NCI-H1105 treated with DMSO at 0.1 percent for 48 hours (cell line): ENCODE measurements around the gene OSBPL3.

Experiments
- DNase-seq: peaks from one replicate; lab custom pipeline; 2025; lab: John Stamatoyannopoulos, UW

Gene OSBPL3

DNA sequence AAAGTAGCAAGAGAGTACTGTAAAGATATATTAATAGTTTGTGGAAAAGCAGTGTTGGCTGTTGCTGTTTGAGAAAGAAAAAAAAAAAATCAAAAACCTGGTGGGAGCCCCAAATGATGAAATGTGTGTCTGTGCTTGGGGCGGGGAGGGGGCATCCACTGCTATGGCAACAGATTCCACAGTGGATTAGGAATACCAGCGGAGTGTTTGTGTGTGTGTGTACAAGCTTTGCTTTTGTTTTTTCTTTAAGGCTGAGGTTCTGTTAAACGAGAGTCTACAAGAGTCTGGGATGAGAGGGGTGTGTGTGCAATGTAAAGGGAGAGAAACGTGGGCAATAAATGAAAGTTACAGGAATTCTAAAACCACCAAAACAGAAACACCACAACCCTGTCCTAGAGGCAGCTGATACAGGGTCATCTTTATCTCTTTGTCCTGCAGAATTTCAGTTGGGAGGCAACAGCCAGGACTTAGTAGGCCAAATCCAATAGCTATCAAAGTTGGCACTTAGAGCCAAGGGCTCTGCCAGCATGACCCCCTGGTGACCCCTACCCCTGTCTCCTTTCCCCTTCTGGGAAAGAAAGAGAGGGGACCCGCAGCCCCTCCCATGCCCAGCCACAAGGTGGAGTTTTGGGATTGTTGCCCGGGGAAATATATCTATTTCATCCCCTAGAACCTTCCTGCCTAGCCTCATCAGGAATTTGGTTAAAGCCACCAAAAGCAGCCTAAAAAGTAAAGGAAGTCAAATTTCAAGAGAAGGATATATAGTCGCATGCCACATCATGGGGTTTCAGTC lies 85.4 kb downstream of the OSBPL3 start:
- no peak for DNase-seq

DNA sequence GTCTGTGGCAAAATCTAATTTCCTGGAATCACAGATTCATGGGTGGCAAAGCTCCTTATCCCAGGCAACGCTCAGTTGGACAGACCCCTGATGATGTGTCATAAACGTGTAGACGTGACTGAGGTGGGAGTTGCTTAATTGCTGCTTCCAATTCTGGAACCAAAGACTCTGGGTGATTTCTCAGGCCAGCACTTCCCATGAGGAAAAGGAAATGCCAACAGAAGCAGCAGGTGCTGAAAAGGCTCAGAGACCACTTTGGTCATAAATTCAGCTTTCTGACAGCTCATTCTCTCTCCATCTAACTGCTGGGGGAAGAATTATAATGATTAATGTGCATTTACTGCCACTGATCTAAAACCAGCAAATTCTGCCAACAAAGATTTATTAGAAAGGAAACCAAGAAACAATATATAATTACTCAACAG lies 88.7 kb downstream of the OSBPL3 start:
- peak; percentile 84 for DNase-seq

- peak; percentile 69 for DNase-seq
Observed at GRCh38 chr7:24889611-24890010, 90.4 kb downstream of the OSBPL3 start.

DNA sequence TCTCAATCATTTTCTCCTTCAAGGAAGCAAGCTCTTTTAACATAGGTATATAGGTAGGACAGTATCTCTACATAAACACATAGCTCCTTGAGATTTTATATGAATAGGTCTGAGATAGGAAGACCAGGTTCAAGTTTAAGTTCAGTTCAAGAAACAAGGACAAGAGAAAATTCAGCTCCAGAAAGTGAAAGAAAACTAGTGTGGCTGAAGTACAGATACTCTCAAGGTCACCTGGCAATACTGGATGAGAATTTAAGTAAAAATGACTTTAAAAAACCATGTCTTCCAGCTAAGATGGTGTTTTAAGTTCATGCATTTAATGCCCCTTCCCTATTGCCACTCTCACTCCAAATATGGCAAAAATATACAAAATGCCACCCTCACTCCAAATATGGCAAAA lies 91.3 kb downstream of the OSBPL3 start:
- no peak for DNase-seq

DNA sequence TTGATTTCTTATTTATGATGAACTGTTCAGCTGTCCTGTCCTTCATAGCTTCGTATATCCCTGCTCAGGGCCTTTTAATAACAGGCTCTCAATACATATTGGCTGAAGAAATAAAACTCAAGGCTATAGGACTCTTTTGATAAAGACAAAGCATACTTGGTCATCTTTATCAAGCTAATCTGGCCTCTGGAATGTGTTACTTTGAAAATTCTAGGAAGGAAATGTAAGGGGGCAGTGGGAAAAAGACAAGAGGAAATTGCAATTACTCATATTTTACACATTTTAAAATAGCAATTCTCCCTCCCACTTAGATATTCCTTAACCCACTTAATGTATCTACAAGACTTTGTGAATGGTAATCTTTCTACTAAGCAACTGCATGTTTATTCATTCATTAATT lies 94.3 kb downstream of the OSBPL3 start:
- no peak for DNase-seq

DNA sequence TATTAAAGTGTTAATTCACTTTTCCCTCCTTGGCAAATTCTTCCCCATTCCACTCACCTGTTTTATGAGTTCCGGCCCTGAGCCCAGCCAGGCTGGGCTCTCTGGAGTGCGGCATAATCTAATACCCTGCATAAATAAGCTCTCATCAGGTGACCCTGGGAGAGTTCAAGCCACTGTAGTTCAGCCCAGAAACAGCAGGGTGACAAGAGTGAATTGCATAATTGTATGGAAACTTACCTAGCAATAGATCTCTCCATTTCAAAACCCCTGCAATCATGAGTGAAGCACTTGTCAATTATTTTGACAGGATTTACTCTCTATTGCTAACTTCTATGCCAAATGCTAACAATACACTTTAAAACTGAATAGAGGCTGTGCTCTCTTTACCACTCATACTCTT lies 94.7 kb downstream of the OSBPL3 start:
- no peak for DNase-seq

GRCh38 chr7:24884401-24884800 lies 95.6 kb downstream of the OSBPL3 start:
- DNase-seq, result peak; percentile 26

- no peak for DNase-seq
Observed at GRCh38 chr7:24883622-24884013, 96.4 kb downstream of the OSBPL3 start.

- DNase-seq, result no peak
Observed at GRCh38 chr7:24882989-24883621, 96.9 kb downstream of the OSBPL3 start.

GRCh38 chr7:24881623-24882022 lies 98.4 kb downstream of the OSBPL3 start:
- DNase-seq, result no peak

- no peak for DNase-seq
Observed at GRCh38 chr7:24880886-24881285, 99.1 kb downstream of the OSBPL3 start.

- DNase-seq, result no peak
Observed at GRCh38 chr7:24879291-24879690, 100.7 kb downstream of the OSBPL3 start.

GRCh38 chr7:24877790-24878311 lies 102.1 kb downstream of the OSBPL3 start:
- no peak for DNase-seq

- no peak for DNase-seq
Observed at GRCh38 chr7:24874791-24875190, 105.2 kb downstream of the OSBPL3 start.

DNA sequence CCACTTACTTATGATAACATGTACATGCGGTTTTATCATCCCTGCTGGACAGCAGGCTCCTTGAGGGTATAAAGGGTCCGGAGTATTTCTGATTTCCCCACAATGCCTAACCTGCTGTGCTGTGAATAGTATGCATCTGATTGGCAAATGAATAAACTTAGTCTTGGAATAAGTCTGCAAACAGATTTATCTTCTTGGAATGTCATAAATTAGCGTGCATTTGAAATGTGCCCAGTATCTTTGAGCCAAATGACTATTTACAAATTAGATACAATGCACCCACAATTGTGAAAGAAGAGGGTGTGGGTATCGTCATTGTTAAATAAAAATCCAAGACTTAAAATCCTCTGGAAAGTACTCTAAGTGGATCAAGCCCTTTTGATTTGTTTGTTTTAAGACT lies 106.0 kb downstream of the OSBPL3 start:
- DNase-seq, result no peak

- DNase-seq, result no peak
Observed at GRCh38 chr7:24871770-24872169, 108.2 kb downstream of the OSBPL3 start.

- no peak for DNase-seq
Observed at GRCh38 chr7:24870766-24871165, 109.2 kb downstream of the OSBPL3 start.

DNA sequence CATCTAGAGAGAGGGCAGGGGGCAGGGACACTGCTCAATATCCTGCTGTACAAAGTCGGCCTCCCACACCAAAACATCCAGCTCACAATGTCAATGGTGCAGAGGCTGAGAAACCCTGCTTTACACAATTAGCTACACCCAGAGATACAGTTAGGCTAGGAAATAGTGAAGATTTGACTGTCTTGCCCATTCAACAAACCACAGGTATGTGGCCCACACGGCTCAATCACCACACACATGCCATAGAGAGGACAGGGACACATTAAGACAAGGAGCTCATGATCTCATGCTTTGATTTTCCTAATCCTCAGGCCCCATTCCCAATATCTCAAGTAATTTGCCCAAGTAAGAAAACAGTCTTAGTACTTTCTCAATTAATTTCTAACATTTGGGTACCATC lies 110.4 kb downstream of the OSBPL3 start:
- DNase-seq, result no peak

DNA sequence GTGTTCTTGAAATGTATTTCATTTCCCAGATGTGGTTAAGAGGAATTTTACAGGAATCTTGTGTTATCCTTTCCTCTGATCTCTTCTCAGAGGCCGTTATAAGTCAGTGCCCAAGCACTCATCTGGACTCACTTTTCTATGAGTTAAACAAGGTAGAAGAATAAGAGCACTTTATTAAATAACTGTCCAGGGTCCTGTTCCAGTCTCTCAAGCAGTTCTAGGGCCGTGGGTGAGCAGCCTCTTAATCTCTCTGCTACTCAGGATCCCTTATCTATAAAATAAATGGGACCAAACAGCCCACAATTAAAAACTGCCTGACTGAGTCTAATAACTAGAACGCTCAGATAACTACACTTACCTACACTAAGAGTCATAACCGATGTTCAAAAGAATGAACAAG lies 111.2 kb downstream of the OSBPL3 start:
- DNase-seq, result no peak

- DNase-seq, result no peak
Observed at GRCh38 chr7:24866004-24866615, 113.9 kb downstream of the OSBPL3 start.

GRCh38 chr7:24864214-24864817 lies 115.7 kb downstream of the OSBPL3 start:
- DNase-seq, result no peak

DNA sequence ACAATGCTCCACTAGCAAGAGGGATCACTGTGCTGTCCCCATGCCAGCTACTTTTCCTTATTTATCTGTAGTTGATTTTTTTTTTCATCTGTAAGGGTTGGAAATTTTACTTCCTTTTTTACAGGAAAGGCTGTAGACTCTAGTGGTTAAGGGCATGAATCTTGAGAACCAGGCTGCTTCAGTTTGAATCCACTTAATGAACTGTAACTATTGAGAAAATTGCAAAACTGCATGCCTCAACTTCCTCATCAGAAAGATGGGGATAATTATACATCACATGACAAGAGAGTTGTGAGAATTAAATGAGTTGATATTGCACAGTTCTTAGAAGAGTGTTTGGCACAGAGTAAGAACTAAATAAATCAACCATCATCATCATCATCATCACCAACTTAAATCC lies 116.4 kb downstream of the OSBPL3 start:
- no peak for DNase-seq

DNA sequence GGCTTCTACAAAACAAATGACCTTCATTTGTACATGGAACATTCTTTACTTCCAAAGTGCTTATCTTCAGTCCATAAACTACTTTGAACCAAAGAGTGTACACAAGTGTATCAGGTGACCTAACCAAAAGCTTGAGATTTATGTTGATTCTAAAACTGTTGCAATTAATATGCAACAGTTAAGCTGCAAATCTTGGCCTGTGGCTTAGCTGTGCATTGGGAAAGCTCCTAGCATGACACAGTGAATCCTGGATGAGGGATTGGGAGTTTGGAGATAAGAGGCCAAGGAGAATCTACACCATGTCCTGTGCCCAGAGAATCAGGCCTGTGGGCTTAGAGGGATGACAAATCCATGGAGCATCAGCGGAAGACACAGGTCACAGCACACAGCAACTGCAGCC lies 117.5 kb downstream of the OSBPL3 start:
- DNase-seq, result no peak
